HG02763 (cell line): ENCODE measurements around the gene LPIN1.

Experiments
- ATAC-seq: cut with Tn5 transposase; IDR thresholded peaks from one replicate; pipeline ENCODE4 v1.9.1; 2021; ENCODE audit warnings: mild to moderate bottlenecking, moderate library complexity; ENCODE audit not compliant: unreplicated experiment

LPIN1 gene

GRCh38 chr2:11778923-11779757 lies 32.7 kb downstream of the LPIN1 start:
- peak; percentile 83 for ATAC-seq

GRCh38 chr2:11781602-11782001 lies 35.2 kb downstream of the LPIN1 start:
- ATAC-seq = no peak

GRCh38 chr2:11784280-11784679 lies 37.8 kb downstream of the LPIN1 start:
- no peak for ATAC-seq

- no peak for ATAC-seq
These were observed 38.5 kb downstream of the LPIN1 start for GRCh38 chr2:11784747-11785610.

- no peak for ATAC-seq
These were observed 39.1 kb downstream of the LPIN1 start for GRCh38 chr2:11785611-11785940.

- no peak for ATAC-seq
These were observed 39.8 kb downstream of the LPIN1 start for GRCh38 chr2:11786191-11786590.

- no peak for ATAC-seq
These were observed 40.2 kb downstream of the LPIN1 start for GRCh38 chr2:11786592-11786991.

- ATAC-seq = no peak
These were observed 41.6 kb downstream of the LPIN1 start for GRCh38 chr2:11787991-11788390.

- ATAC-seq = no peak
These were observed 42.2 kb downstream of the LPIN1 start for GRCh38 chr2:11788461-11789124.

- ATAC-seq = no peak
These were observed 42.8 kb downstream of the LPIN1 start for GRCh38 chr2:11789243-11789642.

- no peak for ATAC-seq
These were observed 43.8 kb downstream of the LPIN1 start for GRCh38 chr2:11790228-11790627.

GRCh38 chr2:11795590-11795989 lies 49.2 kb downstream of the LPIN1 start:
- no peak for ATAC-seq

GRCh38 chr2:11796190-11797171 lies 50.0 kb downstream of the LPIN1 start:
- ATAC-seq = no peak

GRCh38 chr2:11797846-11798245 lies 51.4 kb downstream of the LPIN1 start:
- no peak for ATAC-seq

- no peak for ATAC-seq
These were observed 52.4 kb downstream of the LPIN1 start for GRCh38 chr2:11798701-11799435.

GRCh38 chr2:11799826-11800225 lies 53.4 kb downstream of the LPIN1 start:
- no peak for ATAC-seq

GRCh38 chr2:11802782-11803191 lies 56.4 kb downstream of the LPIN1 start:
- ATAC-seq = no peak

- no peak for ATAC-seq
These were observed 58.6 kb downstream of the LPIN1 start for GRCh38 chr2:11805024-11805423.

- no peak for ATAC-seq
These were observed 59.5 kb downstream of the LPIN1 start for GRCh38 chr2:11805920-11806319.
